GM18511 (cell line): ENCODE measurements around the gene CLSTN1.
A peak's percentile ranks its signal among the peaks of the same experiment; 100 is the strongest.

Source experiments
- ATAC-seq: cut with Tn5 transposase; IDR thresholded peaks from one replicate; pipeline ENCODE4 v1.9.1; 2021; ENCODE audit warnings: mild to moderate bottlenecking, moderate library complexity; ENCODE audit not compliant: unreplicated experiment

The CLSTN1 gene

GRCh38 chr1:9732123-9732971, 91.4 kb downstream of the CLSTN1 start:
- ATAC-seq, result no peak

DNA sequence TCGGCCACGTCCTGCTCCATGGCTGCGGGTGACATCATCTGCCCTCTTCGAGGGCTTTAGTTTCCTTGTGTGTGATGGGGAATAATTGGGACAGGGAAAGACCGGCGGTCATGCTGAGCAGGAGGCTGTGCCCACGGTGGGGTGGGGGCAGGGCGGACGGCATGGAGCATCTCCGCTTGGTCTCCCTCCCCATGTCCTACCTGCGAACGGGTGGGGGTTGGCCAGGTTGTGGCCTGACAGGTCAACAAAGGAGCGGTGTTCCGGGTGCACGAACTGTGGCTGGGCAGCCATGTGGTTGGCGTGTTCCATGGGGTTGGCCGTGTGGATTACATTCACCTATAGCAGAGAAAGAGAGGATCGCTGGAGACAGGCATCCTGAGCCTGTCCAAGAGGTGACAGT, 92.2 kb downstream of the CLSTN1 start:
- no peak for ATAC-seq

GRCh38 chr1:9731051-9731537, 92.7 kb downstream of the CLSTN1 start:
- no peak for ATAC-seq

GRCh38 chr1:9730096-9730901, 93.5 kb downstream of the CLSTN1 start:
- no peak for ATAC-seq

DNA sequence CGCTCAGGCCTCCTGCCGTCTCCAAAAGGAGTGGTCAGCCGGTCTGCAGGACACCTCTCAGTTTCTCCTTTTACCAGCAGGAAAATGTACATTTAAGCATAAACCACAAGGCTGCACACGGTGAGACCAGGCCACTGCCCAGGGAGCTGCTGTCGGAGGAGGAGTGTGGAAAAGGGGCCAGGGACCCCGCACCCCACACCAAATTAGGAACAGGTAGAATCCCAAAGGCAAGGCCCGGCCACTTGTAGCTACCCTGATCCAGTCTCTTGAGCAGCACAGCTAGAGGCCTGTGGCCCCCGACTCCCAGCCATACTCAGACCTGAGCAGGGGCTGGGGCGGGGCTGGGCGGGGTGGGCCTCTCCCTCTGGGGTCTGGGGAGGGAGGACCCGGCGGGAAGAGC, 94.2 kb downstream of the CLSTN1 start:
- ATAC-seq, result no peak

DNA sequence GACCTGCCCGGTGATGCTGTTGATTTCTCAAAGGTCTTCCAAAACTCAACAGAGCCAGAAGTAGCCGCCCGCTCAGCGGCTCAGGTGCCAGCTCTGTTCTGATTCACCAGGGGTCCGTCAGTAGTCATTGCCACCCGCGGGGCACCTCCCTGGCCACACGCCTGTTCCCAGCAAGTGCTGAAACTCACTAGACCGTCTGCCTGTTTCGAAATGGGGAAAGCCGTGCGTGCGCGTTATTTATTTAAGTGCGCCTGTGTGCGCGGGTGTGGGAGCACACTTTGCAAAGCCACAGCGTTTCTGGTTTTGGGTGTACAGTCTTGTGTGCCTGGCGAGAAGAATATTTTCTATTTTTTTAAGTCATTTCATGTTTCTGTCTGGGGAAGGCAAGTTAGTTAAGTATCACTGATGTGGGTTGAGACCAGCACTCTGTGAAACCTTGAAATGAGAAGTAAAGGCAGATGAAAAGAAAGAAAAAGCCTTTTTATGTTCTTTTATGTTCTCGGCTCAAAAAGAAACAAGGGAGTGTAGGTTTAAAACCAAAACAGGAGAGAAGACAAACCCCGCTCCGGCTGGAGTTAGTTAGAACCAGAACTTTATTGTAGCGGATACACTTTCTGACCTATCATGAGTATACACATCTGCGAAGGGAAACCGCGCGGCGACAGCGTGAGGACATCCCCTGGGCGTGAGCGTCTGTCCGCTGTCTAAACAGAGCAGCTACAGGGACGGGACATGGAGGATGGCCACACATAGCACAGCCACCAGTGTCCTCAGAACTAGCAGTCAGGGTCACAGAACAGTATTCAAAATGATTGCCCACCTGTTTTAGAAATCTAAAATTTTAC, 95.1 kb downstream of the CLSTN1 start:
- ATAC-seq, result no peak

- no peak for ATAC-seq
Measured at GRCh38 chr1:9726905-9727595, 96.7 kb downstream of the CLSTN1 start.

- no peak for ATAC-seq
Measured at GRCh38 chr1:9726406-9726805, 97.4 kb downstream of the CLSTN1 start.

GRCh38 chr1:9724706-9725476, 98.9 kb downstream of the CLSTN1 start:
- peak; percentile 62 for ATAC-seq

GRCh38 chr1:9723926-9724325, 99.8 kb downstream of the CLSTN1 start:
- no peak for ATAC-seq

DNA sequence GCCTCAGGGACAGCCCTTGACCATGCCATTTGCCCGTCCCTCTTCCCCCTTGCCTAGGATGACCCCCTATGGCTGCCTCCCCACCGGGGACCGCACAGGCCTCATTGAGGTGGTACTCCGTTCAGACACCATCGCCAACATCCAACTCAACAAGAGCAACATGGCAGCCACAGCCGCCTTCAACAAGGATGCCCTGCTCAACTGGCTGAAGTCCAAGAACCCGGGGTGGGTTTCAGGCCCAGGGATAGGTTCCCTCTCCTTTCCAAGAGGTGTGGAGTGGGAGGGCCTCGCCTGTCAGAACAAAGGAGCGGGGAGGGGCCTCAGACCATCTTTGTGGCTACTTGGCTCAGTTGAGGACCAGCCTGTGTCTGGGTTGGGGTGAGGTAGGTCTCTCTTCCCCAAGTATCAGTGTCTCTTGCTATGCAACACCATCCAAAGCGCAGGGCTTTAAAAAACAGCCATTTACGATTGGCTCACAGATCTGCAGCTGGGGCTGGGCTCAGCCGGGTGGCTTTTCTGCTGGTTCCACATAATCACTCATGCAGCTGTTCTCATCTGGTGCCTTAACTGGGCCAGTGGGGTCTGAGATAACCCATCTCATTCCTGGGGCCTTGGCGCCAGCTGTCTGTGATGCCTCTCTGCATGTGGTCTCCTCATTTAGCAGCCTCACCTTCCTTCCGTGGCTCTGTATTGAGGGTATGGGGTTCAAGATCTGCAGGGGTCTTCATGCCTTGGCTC, 100.5 kb downstream of the CLSTN1 start:
- no peak for ATAC-seq

DNA sequence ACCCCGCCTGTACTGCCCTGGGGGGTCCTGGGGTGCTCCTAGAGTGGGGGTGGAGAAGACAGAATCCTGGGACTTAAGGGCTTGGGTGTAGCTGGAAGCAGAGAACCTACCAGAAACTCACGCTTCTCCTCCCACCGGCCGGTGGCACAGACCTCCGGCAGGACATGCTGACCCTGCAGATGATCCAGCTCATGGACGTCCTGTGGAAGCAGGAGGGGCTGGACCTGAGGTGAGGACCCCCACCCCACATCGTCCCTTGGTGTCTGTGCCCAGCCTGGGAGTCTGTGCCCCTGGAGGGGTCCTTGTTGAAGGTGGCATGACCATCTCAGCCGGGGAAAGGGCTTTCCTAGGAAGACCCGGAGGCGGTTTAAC, 101.4 kb downstream of the CLSTN1 start:
- ATAC-seq, result no peak

- no peak for ATAC-seq
Measured at GRCh38 chr1:9721606-9722377, 102.0 kb downstream of the CLSTN1 start.

GRCh38 chr1:9720785-9721605, 102.8 kb downstream of the CLSTN1 start:
- ATAC-seq, result no peak

DNA sequence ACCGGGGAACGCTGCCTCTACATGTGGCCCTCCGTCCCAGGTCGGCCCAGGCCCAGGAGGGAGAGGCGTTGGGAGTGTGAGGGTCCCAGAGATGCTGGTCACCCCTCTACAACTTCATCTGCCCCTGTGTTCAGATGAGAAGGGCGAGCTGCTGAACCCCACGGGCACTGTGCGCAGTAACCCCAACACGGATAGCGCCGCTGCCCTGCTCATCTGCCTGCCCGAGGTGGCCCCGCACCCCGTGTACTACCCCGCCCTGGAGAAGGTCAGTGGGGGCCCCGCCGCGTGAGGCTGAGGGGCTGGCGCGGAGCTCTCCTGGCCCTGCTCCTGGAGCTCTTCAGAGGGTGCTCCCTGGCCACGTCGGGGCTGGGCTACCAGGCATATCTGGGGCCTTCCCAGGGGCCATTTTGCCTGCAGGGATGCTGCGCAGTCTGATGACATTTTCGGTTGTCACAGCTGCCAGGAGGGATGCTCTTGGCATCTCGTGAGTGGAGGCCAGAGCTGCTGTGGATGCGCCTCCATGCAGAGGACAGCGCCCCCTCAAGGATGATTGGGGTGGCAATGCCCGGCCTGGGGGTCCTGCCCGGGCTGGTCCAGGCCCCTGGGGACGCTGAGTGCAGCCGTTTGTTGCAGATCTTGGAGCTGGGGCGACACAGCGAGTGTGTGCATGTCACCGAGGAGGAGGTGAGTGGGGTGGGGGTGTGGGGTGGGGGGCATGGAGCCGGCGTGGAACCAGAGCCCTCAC, 103.6 kb downstream of the CLSTN1 start:
- no peak for ATAC-seq

DNA sequence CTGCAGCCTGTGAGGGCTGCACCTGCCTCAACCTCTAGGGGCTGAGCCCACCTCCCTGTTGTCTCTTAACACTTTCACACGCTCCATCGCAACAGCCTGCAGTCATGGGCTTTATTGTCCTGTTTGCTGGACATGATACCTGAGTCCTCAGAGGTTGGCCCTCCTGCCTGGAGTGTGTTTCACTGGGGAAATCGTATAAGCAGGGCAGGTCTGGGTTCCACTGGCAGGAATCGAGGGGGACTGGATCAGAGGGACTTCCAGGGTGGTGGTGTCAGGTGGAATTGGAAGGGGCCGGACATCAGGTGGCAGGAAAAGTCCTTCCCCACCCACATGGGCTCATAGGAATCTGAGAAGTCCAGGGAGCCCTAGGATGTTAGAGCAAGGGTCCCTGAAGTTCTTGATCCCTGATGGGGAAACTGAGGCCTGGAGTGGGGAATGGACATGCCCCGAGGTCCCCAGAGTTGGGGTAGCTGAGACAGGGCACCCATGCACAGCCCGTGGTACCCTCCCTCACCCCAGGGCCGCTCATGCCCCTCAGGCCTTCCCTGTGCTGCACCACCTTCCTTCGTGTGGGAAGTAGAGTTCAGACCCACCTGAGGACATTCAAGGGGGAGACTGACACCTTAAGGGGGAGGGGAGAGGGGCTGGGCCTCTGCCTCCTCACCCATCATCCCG, 105.6 kb downstream of the CLSTN1 start:
- no peak for ATAC-seq
